Suppressor macrophage treated with lipopolysaccharide for 4 hours (primary cell): Measurements from ENCODE around the gene MISFA.
"Not testable (repeated sequence)": the region's sequence is repeated elsewhere in the genome, so short reads cannot be mapped to it uniquely, and the experiment has no call there.

Source experiments
- DNase-seq: peaks from one replicate; pipeline ENCODE4 v3.0.0-alpha.2; 2020

MISFA gene

GRCh38 chr11:18618342-18619025 lies 18.9 kb downstream of the MISFA start:
- DNase-seq, result no peak

GRCh38 chr11:18623707-18624106 lies 24.1 kb downstream of the MISFA start:
- no peak for DNase-seq

GRCh38 chr11:18624161-18624560 lies 24.6 kb downstream of the MISFA start:
- DNase-seq, result no peak

GRCh38 chr11:18632841-18633240 lies 33.3 kb downstream of the MISFA start:
- DNase-seq, result no peak

- DNase-seq, result peak; percentile 9
Observed at GRCh38 chr11:18633256-18634139, 33.9 kb downstream of the MISFA start.

GRCh38 chr11:18634140-18635032 lies 34.8 kb downstream of the MISFA start, which contains the start of gene SPTY2D1:
SPTY2D1 (minus strand) TSS chr11:18634342; CDS start chr11:18634257, 85 bp downstream.
- DNase-seq, result peak; percentile 100

- DNase-seq, result no peak
Observed at GRCh38 chr11:18641677-18642076, 42.1 kb downstream of the MISFA start.

- DNase-seq, result not testable (repeated sequence)
Observed at GRCh38 chr11:18643034-18643433, 43.4 kb downstream of the MISFA start.

GRCh38 chr11:18650353-18650752 lies 50.8 kb downstream of the MISFA start:
- DNase-seq, result no peak

- DNase-seq, result peak; percentile 74
Observed at GRCh38 chr11:18650859-18651557, 51.4 kb downstream of the MISFA start.
